Liver (tissue), 9 donors: Measurements from ENCODE around the gene RAET1G. TPM values are rescaled to one million over a fixed set of nuclear protein-coding genes. Genes with fewer than 3 reads are reported as not detected.

Experiments
- DNase-seq: peaks from one replicate; pipeline ENCODE4 v3.0.0-alpha.2; 2017; ENCODE audit warnings: low spot score
- H3K27ac ChIP-seq, 2 donors: one replicate each; pipeline ENCODE4 v1.7.0; 2013; ENCODE audit warnings: inconsistent platforms in 2 of 2, low read length in 2 of 2, control low read depth in 1 of 2, low read depth in 1 of 2, mild to moderate bottlenecking in 1 of 2
- H3K27me3 ChIP-seq, 4 donors: one replicate each; pipeline versions ENCODE4 v1.6.1 to v1.7.0; 2013; ENCODE audit warnings: low read length in 3 of 4, inconsistent platforms in 1 of 4, mild to moderate bottlenecking in 1 of 4, moderate library complexity in 1 of 4; ENCODE audit not compliant: control insufficient read depth in 4 of 4, insufficient read depth in 4 of 4
- H3K36me3 ChIP-seq, 4 donors: one replicate each; pipeline versions ENCODE4 v1.6.1 to v1.7.0; 2013; ENCODE audit warnings: low read length in 3 of 4, mild to moderate bottlenecking in 3 of 4, low read depth in 1 of 4, moderate library complexity in 1 of 4; ENCODE audit not compliant: control insufficient read depth in 4 of 4, insufficient read depth in 3 of 4
- H3K4me1 ChIP-seq, 4 donors: one replicate each; pipeline versions ENCODE4 v1.6.1 to v1.7.0; 2013; ENCODE audit warnings: low read length in 3 of 4, mild to moderate bottlenecking in 3 of 4, moderate library complexity in 1 of 4; ENCODE audit not compliant: control insufficient read depth in 4 of 4, insufficient read depth in 4 of 4
- H3K4me3 ChIP-seq, 3 donors: one replicate each; pipeline versions ENCODE4 v1.6.1 to v1.7.0; 2013; ENCODE audit warnings: low read length in 3 of 3, control low read depth in 1 of 3, low read depth in 1 of 3, mild to moderate bottlenecking in 1 of 3
- H3K9ac ChIP-seq, 2 donors: one replicate each; pipeline ENCODE4 v1.7.0; 2013; ENCODE audit warnings: low read length in 2 of 2, mild to moderate bottlenecking in 2 of 2, moderate library complexity in 2 of 2, control low read depth in 1 of 2, low read depth in 1 of 2
- H3K9me3 ChIP-seq, 4 donors: one replicate each; pipeline versions ENCODE4 v1.6.1 to v1.7.0; 2013; ENCODE audit warnings: low read length in 3 of 4; ENCODE audit not compliant: control insufficient read depth in 4 of 4
- ATF3 ChIP-seq: IDR thresholded peaks from 2 replicates; pipeline ENCODE4 v1.6.1; 2016; ENCODE audit warnings: antibody characterized with exemption
- CTCF ChIP-seq: fragments of 150-350 bp; IDR thresholded peaks from 2 replicates; pipeline ENCODE4 v1.5.1; 2017; ENCODE audit warnings: improper control_type of control experiment, low read depth, low read length; ENCODE audit not compliant: missing input control
- FOXA1 ChIP-seq: IDR thresholded peaks from 2 replicates; pipeline ENCODE4 v1.6.1; 2016; ENCODE audit warnings: antibody characterized with exemption
- FOXA2 ChIP-seq: IDR thresholded peaks from 2 replicates; pipeline ENCODE4 v1.6.1; 2016; ENCODE audit warnings: antibody characterized with exemption
- GABPA ChIP-seq, 2 donors: IDR thresholded peaks in 1 of 2; conservative IDR thresholded peaks in 1 of 2; 2 replicates each; pipeline ENCODE4 v1.6.1; 2016; ENCODE audit warnings: antibody characterized with exemption in 2 of 2, mild to moderate bottlenecking in 1 of 2, moderate library complexity in 1 of 2
- HNF4A ChIP-seq, 2 donors: conservative IDR thresholded peaks; 2 replicates each; pipeline ENCODE4 v1.6.1; 2016; ENCODE audit warnings: antibody characterized with exemption in 2 of 2, mild to moderate bottlenecking in 2 of 2
- HNF4G ChIP-seq: IDR thresholded peaks from 2 replicates; pipeline ENCODE4 v1.6.1; 2016; ENCODE audit warnings: antibody characterized with exemption
- JUND ChIP-seq, 2 donors: IDR thresholded peaks; 2 replicates each; pipeline ENCODE4 v1.6.1; 2016; ENCODE audit warnings: antibody characterized with exemption in 2 of 2
- MAX ChIP-seq: IDR thresholded peaks from 2 replicates; pipeline ENCODE4 v1.6.1; 2016; ENCODE audit warnings: antibody characterized with exemption
- NR2F2 ChIP-seq: IDR thresholded peaks from 2 replicates; pipeline ENCODE4 v1.6.1; 2016; ENCODE audit warnings: antibody characterized with exemption
- RAD21 ChIP-seq, 2 donors: IDR thresholded peaks; 2 replicates each; pipeline ENCODE4 v1.6.1; 2016; ENCODE audit warnings: antibody characterized with exemption in 2 of 2, mild to moderate bottlenecking in 2 of 2
- RXRA ChIP-seq, 2 donors: IDR thresholded peaks; 2 replicates each; pipeline ENCODE4 v1.6.1; 2017 to 2018; ENCODE audit warnings: antibody characterized with exemption in 2 of 2, mild to moderate bottlenecking in 1 of 2
- TAF1 ChIP-seq: conservative IDR thresholded peaks from 2 replicates; pipeline ENCODE4 v1.6.1; 2016; ENCODE audit warnings: antibody characterized with exemption, mild to moderate bottlenecking
- YY1 ChIP-seq: IDR thresholded peaks from 2 replicates; pipeline ENCODE4 v1.6.1; 2016; ENCODE audit warnings: antibody characterized with exemption, mild to moderate bottlenecking
- WGBS: extraction: QIAGEN DNeasy Blood & Tissue Kit; methylation state at CpG from one replicate; pipeline ENCODE4 v1.1.7; 2013; 5-methylcytosine and 5-hydroxymethylcytosine counted together
- polyA plus RNA-seq, 2 donors: library from polyadenylated mRNA; stranded (reverse) in 1 of 2; unstranded in 1 of 2; fragments of 200-250 nt in 1 of 2; fragments of >200 nt in 1 of 2; fragmentation: Nextera tagmentation in 1 of 2; extraction: Ambion mirVana in 1 of 2; gene quantifications; one replicate each; pipeline versions ENCODE4 v1.2.1 to v1.2.3, GENCODE V29; 2013 to 2015
- total RNA-seq, 2 donors: library from RNA; depleted of rRNA; stranded (reverse); fragments of >200 nt; gene quantifications; one replicate each; pipeline ENCODE4 v1.2.3, GENCODE V29; 2014
- donor health status: healthy.
- donor health status: healthy.
- donor health status: healthy.
- donor health status: healthy.
- donor health status: healthy.

The RAET1G gene
- total and polyA plus RNA-seq, 4 donors: not detected

- TF ChIP-seq ATF3 (no peak), NR2F2 (no peak), RAD21 (IDR thresholded peaks at IDR 0.05) (no peak)
These were observed 32.3 kb downstream of the RAET1G start (continued) for GRCh38 chr6:149890629-149891045.

- TF ChIP-seq YY1 (no peak), TAF1 (no peak), GABPA (IDR thresholded peaks at IDR 0.05 in 1 of 2, conservative IDR thresholded peaks at IDR 0.05 in 1 of 2) (no peak), JUND (IDR thresholded peaks at IDR 0.05) (no peak), MAX (no peak)
- Histone ChIP-seq H3K27me3 (no peaks in the 10 kb centered on the region), H3K36me3 (no peaks in the 10 kb centered on the region), H3K9ac (no peak overlapping the region), H3K9me3 (no peaks in the 10 kb centered on the region), H3K27ac (no peak overlapping the region), H3K4me3 (no peak overlapping the region), H3K4me1 (no peaks in the 10 kb centered on the region)
- WGBS: 73% methylated on average over 7 of the region's 7 CpGs
- DNase-seq: no peak
These were observed 33.6 kb downstream of the RAET1G start for GRCh38 chr6:149889326-149889725.

- WGBS: 67% methylated on average over 1 of the region's 1 CpG
- Histone ChIP-seq H3K27ac (no peak overlapping the region), H3K36me3 (no peaks in the 10 kb centered on the region), H3K9me3 (no peaks in the 10 kb centered on the region), H3K4me3 (no peak overlapping the region), H3K9ac (no peak overlapping the region), H3K4me1 (no peaks in the 10 kb centered on the region), H3K27me3 (no peaks in the 10 kb centered on the region)
- TF ChIP-seq CTCF: no peak
- no peak for TF ChIP-seq ATF3
- no peak for TF ChIP-seq RXRA (IDR thresholded peaks at IDR 0.05)
- TF ChIP-seq YY1: no peak
- TF ChIP-seq NR2F2: no peak
- TF ChIP-seq HNF4A (conservative IDR thresholded peaks at IDR 0.05): no peak
- TF ChIP-seq FOXA2: no peak
- no peak for TF ChIP-seq RAD21 (IDR thresholded peaks at IDR 0.05)
- TF ChIP-seq FOXA1: no peak
- no peak for DNase-seq
These were observed 34.3 kb downstream of the RAET1G start for GRCh38 chr6:149888659-149889058.

GRCh38 chr6:149888093-149888492 lies 34.8 kb downstream of the RAET1G start:
- no peaks in the 10 kb centered on the region for H3K36me3 ChIP-seq
- H3K9me3 ChIP-seq: no peaks in the 10 kb centered on the region
- no peak overlapping the region for H3K27ac ChIP-seq
- no peaks in the 10 kb centered on the region for H3K27me3 ChIP-seq
- no peak overlapping the region for H3K9ac ChIP-seq
- TF ChIP-seq GABPA (IDR thresholded peaks at IDR 0.05 in 1 of 2, conservative IDR thresholded peaks at IDR 0.05 in 1 of 2) (no peak), ATF3 (no peak), HNF4G (no peak), TAF1 (no peak)
- H3K4me3 ChIP-seq: no peak overlapping the region
- no peaks in the 10 kb centered on the region for H3K4me1 ChIP-seq
- no peak for DNase-seq
- 65% methylated on average over 9 of the region's 9 CpGs for WGBS
